GM12878 (cell line): ENCODE data around the gene CKS2. TPM values are rescaled to one million over a fixed set of nuclear protein-coding genes. Genes with fewer than 3 reads are reported as not detected.

Experiments used
- ATAC-seq: fragments of 200-7000 bp; cut with Tn5 transposase; 3 replicates; pipeline ENCODE4 v1.9.1; 2020; ENCODE audit warnings: mild to moderate bottlenecking, moderate library complexity
- BruUV-seq: library from RNA; stranded (reverse); fragments of 400-500 nt; replicated peaks from 2 replicates; lab custom pipeline; 2021; lab: Mats Ljungman, UMichigan
- CTCF ChIA-PET: fragments of 300-600 bp; sonication (Branson Sonifier 250); formaldehyde crosslinking; extraction: SDS; loops from one replicate; lab custom pipeline; 2021; ENCODE audit warnings: inconsistent platforms; lab: Yijun Ruan, JAX
- POLR2A ChIA-PET: fragments of 350-600 bp; formaldehyde crosslinking; extraction: SDS; loops from one replicate; lab custom pipeline; 2021; ENCODE audit warnings: inconsistent platforms; lab: Charles Lee
- RAD21 ChIA-PET: fragments of 300-600 bp; sonication (Branson Sonifier 250); formaldehyde crosslinking; loops from one replicate; lab custom pipeline; 2023; ENCODE audit warnings: antibody characterized with exemption; ENCODE audit not compliant: unreplicated experiment; lab: Charles Lee
- SMC1A ChIA-PET: fragments of 300-600 bp; sonication (Branson Sonifier 250); formaldehyde crosslinking; loops from one replicate; lab custom pipeline; 2023; ENCODE audit not compliant: unreplicated experiment, uncharacterized antibody; lab: Charles Lee
- DNase-seq: peaks from one replicate; pipeline ENCODE4 v3.0.0-alpha.2; 2011; ENCODE audit warnings: low read depth, low spot score
- FAIRE-seq: peaks from 3 replicates; lab custom pipeline; 2011; peaks lifted over from hg19 to GRCh38; lab: Jason Lieb, UNC
- H2AFZ ChIP-seq: 2 replicates; pipeline ENCODE4 v1.6.0; 2011; ENCODE audit warnings: low read depth, low read length, control low read depth; ENCODE audit not compliant: control insufficient read depth
- H3K27ac ChIP-seq: 2 replicates; pipeline ENCODE4 v1.5.1; 2011; ENCODE audit warnings: control low read depth; ENCODE audit not compliant: control insufficient read depth, insufficient read depth
- H3K27me3 ChIP-seq, 2 experiments: replicated peaks in 1 of 2; 2 replicates each; pipeline versions ENCODE4 v1.6.0 to v1.6.1; 2011; ENCODE audit warnings: low read length in 1 of 2; ENCODE audit not compliant: control insufficient read depth in 2 of 2, insufficient read depth in 2 of 2
- H3K36me3 ChIP-seq, 2 experiments: 2 replicates each; pipeline ENCODE4 v1.5.1; 2011; ENCODE audit warnings: low read length in 1 of 2; ENCODE audit not compliant: control insufficient read depth in 2 of 2, insufficient read depth in 2 of 2
- H3K4me1 ChIP-seq: 2 replicates; pipeline ENCODE4 v1.6.1; 2011; ENCODE audit warnings: mild to moderate bottlenecking, low read length, moderate library complexity, mixed read lengths; ENCODE audit not compliant: control insufficient read depth, insufficient read depth
- H3K4me2 ChIP-seq: 2 replicates; pipeline ENCODE4 v1.6.0; 2011; ENCODE audit warnings: control low read depth; ENCODE audit not compliant: control insufficient read depth, insufficient read depth
- H3K4me3 ChIP-seq: fragments of 200-600 bp; sonication (generic); 2 replicates; pipeline ENCODE4 v1.5.1; 2016
- H3K79me2 ChIP-seq: 2 replicates; pipeline ENCODE4 v1.6.0; 2011; ENCODE audit warnings: low read length; ENCODE audit not compliant: control insufficient read depth, insufficient read depth
- H3K9ac ChIP-seq: 2 replicates; pipeline ENCODE4 v1.8.0; 2011; ENCODE audit warnings: low read length, control low read depth, mixed read lengths; ENCODE audit not compliant: control insufficient read depth, insufficient read depth
- H3K9me3 ChIP-seq: replicated peaks from 3 replicates; pipeline ENCODE4 v1.5.1; 2011; ENCODE audit warnings: mild to moderate bottlenecking, low read length; ENCODE audit not compliant: control insufficient read depth, insufficient read depth
- H4K20me1 ChIP-seq: 2 replicates; pipeline ENCODE4 v1.6.0; 2011; ENCODE audit not compliant: control insufficient read depth, insufficient read depth
- BMI1 ChIP-seq: fragments of 450-650 bp; IDR thresholded peaks from 2 replicates; pipeline ENCODE4 v1.6.1; 2016; ENCODE audit warnings: mild to moderate bottlenecking, moderate library complexity, borderline replicate concordance
- CBX5 ChIP-seq: sonication (generic); IDR thresholded peaks from 2 replicates; pipeline ENCODE4 v1.6.1; 2016; ENCODE audit warnings: low read depth, moderate library complexity, mild to moderate bottlenecking, inconsistent platforms
- CHD1 ChIP-seq: IDR thresholded peaks from 2 replicates; pipeline ENCODE4 v1.6.1; 2012; ENCODE audit warnings: low read depth, low read length, improper control_type of control experiment
- DPF2 ChIP-seq: fragments of 450-650 bp; IDR thresholded peaks from 2 replicates; pipeline ENCODE4 v1.6.1; 2017; ENCODE audit warnings: mild to moderate bottlenecking
- EED ChIP-seq: sonication (generic); IDR thresholded peaks from 2 replicates; pipeline ENCODE4 v1.6.1; 2016; ENCODE audit warnings: antibody characterized with exemption, low read depth
- IRF5 ChIP-seq: fragments of 450-650 bp; IDR thresholded peaks from 2 replicates; pipeline ENCODE4 v1.6.1; 2017; ENCODE audit warnings: borderline replicate concordance
- MEF2A ChIP-seq: IDR thresholded peaks from 2 replicates; pipeline ENCODE4 v1.6.1; 2011; ENCODE audit warnings: low read depth, mild to moderate bottlenecking, low read length, moderate library complexity; ENCODE audit not compliant: insufficient read depth
- MTA3 ChIP-seq: IDR thresholded peaks from 2 replicates; pipeline ENCODE4 v1.6.1; 2012; ENCODE audit warnings: low read length, inconsistent platforms, borderline replicate concordance
- NFXL1 ChIP-seq: fragments of 450-650 bp; IDR thresholded peaks from 2 replicates; pipeline ENCODE4 v1.6.1; 2017; ENCODE audit warnings: antibody characterized with exemption, mild to moderate bottlenecking, borderline replicate concordance
- NR2C2 ChIP-seq: IDR thresholded peaks from 2 replicates; pipeline ENCODE4 v1.6.1; 2011; ENCODE audit warnings: borderline replicate concordance, low read depth; ENCODE audit not compliant: control insufficient read depth, insufficient read length
- PKNOX1 ChIP-seq: fragments of 450-650 bp; IDR thresholded peaks from 2 replicates; pipeline ENCODE4 v1.6.1; 2016; ENCODE audit warnings: mild to moderate bottlenecking
- SUPT20H ChIP-seq: IDR thresholded peaks from 2 replicates; pipeline ENCODE4 v1.6.1; 2011; ENCODE audit warnings: low read depth, mild to moderate bottlenecking, low read length, moderate library complexity, borderline replicate concordance; ENCODE audit not compliant: control insufficient read depth
- TCF12 ChIP-seq: IDR thresholded peaks from 2 replicates; pipeline ENCODE4 v1.6.1; 2011; ENCODE audit warnings: low read depth, mild to moderate bottlenecking, low read length
- ZBTB4 ChIP-seq: fragments of 450-650 bp; formaldehyde crosslinking; IDR thresholded peaks from 2 replicates; pipeline ENCODE4 v1.4.0; 2022; ENCODE audit warnings: mild to moderate bottlenecking, moderate library complexity
- ZNF24 ChIP-seq: fragments of 450-650 bp; IDR thresholded peaks from 2 replicates; pipeline ENCODE4 v1.6.1; 2017; ENCODE audit warnings: antibody characterized with exemption, mild to moderate bottlenecking
- ZZZ3 ChIP-seq: IDR thresholded peaks from 2 replicates; pipeline ENCODE4 v1.6.1; 2011; ENCODE audit warnings: low read depth; ENCODE audit not compliant: control insufficient read depth, insufficient read length
- WGBS: methylation state at CpG from one replicate; pipeline ENCODE4 v1.1.6; 2016; ENCODE audit warnings: low lambda C conversion rate; ENCODE audit not compliant: insufficient replicate concordance, insufficient coverage; ENCODE audit errors: missing lambda C conversion rate; 5-methylcytosine and 5-hydroxymethylcytosine counted together
- in situ Hi-C: fragments of 300-500 bp; cut with MboI; formaldehyde crosslinking; loops from 9 replicates; pipeline ENCODE4 v1.14.3; 2018; ENCODE audit warnings: mixed read lengths
- intact Hi-C: fragments of 100-400 bp; cut with micrococcal nuclease; formaldehyde crosslinking; loops from one replicate; pipeline ENCODE4 v1.14.2; 2022; ENCODE audit not compliant: unreplicated experiment
- polyA plus RNA-seq, 11 experiments: library from polyadenylated mRNA; depleted of rRNA in 4 of 11; unstranded in 6 of 11; stranded (reverse) in 5 of 11; fragments of >200 nt; fragmentation: Nextera tagmentation in 4 of 11; fragmentation: Illumina TruSeq in 1 of 11; extraction: Ambion mirVana in 4 of 11; extraction: Trizol in 1 of 11; gene quantifications; 1 replicate in 1 of 11; 2 replicates in 10 of 11; pipeline versions ENCODE4 v1.2.1 to v1.2.3, GENCODE V29; 2011 to 2016; ENCODE audit warnings: inconsistent platforms in 2 of 11, missing spikeins in 2 of 11, low read depth in 1 of 11
- total RNA-seq, 4 experiments: library from RNA; depleted of rRNA in 3 of 4; stranded (reverse); fragments of >200 nt in 3 of 4; fragmentation: Illumina TruSeq in 1 of 4; extraction: Trizol in 1 of 4; gene quantifications; 2 replicates each; pipeline versions ENCODE4 v1.2.1 to v1.2.3, GENCODE V29; 2013 to 2021

Gene CKS2
- total and polyA plus RNA-seq, 10 of the 15 experiments (the other 5 are each of a cell fraction or from before 2014, with no cell fraction given), result 172 to 1,251 (median 503) TPM

- TF ChIP-seq ZZZ3 (no peak), MEF2A (no peak), CHD1 (peak; percentile 91; the same call in 1 of the 2 replicates), NR2C2 (no peak), IRF5 (no peak), BMI1 (no peak), SUPT20H (no peak), DPF2 (peak; percentile 87), CBX5 (no peak; the same call in 1 of the 2 replicates)
- TF ChIP-seq, all 136 proteins: peak for 76
These were observed at the start of gene CKS2 (continued) for GRCh38 chr9:89310475-89311345.

- Histone ChIP-seq H3K27me3 (no peaks in the 10 kb centered on the region), H3K36me3 (no peaks in the 10 kb centered on the region), H4K20me1 (no peaks in the 10 kb centered on the region), H3K79me2 (no peaks in the 10 kb centered on the region), H3K9ac (no peak overlapping the region), H2AFZ (no peak overlapping the region), H3K27ac (no peak overlapping the region), H3K4me1 (peaks cover 3% of the 10 kb centered on the region; the same call in 1 of the 2 replicates), H3K9me3 (peaks cover 5% of the 10 kb centered on the region; the same call in 2 of the 3 replicates), H3K4me2 (no peak overlapping the region), H3K4me3 (no peak overlapping the region)
- ATAC-seq (no peak), FAIRE-seq (peak; percentile 23), DNase-seq (no peak)
- intact Hi-C loops, result no loop called here
- SMC1A ChIA-PET, result no interaction called here
- no TSS peak for BruUV-seq
- in situ Hi-C loops, result no loop called here
- RAD21 ChIA-PET, result no interaction called here
- CTCF ChIA-PET, result no interaction called here
- WGBS, result 56% methylated on average over 3 of the region's 3 CpGs
- POLR2A ChIA-PET, result no interaction called here
- TF ChIP-seq PKNOX1 (no peak), MTA3 (no peak), CBX5 (no peak), TCF12 (no peak), ZNF24 (no peak), ZBTB4 (CRISPR knock-in tag) (no peak), EED (no peak), NFXL1 (no peak)
These were observed 37.3 kb upstream of the CKS2 start for GRCh38 chr9:89273528-89274279.
